PFSK-1 (cell line): ENCODE measurements around the gene ZNF827.

Experiments used
- FOXP2 ChIP-seq: optimal IDR thresholded peaks from 2 replicates; pipeline ENCODE3; 2011; ENCODE audit warnings: borderline replicate concordance, control low read depth, inconsistent platforms; ENCODE audit not compliant: insufficient read depth; ENCODE audit errors: extremely low read length, extremely low read depth
- POLR2AphosphoS5 ChIP-seq: IDR thresholded peaks from 2 replicates; pipeline ENCODE4 v1.6.1; 2012; ENCODE audit warnings: low read depth, mild to moderate bottlenecking, control low read depth, low read length, moderate library complexity
- SIN3A ChIP-seq: IDR thresholded peaks from 2 replicates; pipeline ENCODE4 v1.6.1; 2012; ENCODE audit warnings: mild to moderate bottlenecking, low read length, moderate library complexity, borderline replicate concordance; ENCODE audit not compliant: insufficient read depth
- TAF1 ChIP-seq: IDR thresholded peaks from 2 replicates; pipeline ENCODE4 v1.6.1; 2012; ENCODE audit warnings: low read length, control low read depth, borderline replicate concordance; ENCODE audit not compliant: insufficient read depth

DNA sequence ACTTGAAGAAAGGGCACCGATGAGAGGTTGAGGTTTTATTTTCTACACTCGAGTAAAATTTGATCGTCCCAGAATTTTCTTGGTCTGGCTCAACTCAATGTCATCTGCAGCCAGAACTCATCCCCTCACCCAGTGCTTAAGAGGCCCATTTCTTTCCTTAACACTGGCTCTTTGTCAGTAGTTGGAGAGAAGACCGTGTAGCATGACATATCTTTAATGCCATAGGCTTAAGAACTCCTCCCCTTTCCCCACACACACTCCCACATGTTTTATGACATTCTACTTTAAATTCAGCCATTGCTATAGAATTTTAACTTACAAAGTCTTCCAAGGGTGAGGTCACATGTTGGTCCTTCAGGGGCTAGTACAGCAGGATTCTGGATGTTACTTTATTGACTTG, 44.2 kb upstream of the ZNF827 start:
- TF ChIP-seq SIN3A: no peak
- no peak for TF ChIP-seq POLR2AphosphoS5
- no peak for TF ChIP-seq FOXP2
- TF ChIP-seq TAF1: no peak
